Smooth muscle cell of the brain vasculature (primary cell): ENCODE results near the gene MYL4.

Experiments used
- DNase-seq: peaks from one replicate; pipeline ENCODE4 v3.0.0-alpha.2; 2012; ENCODE audit warnings: low read depth, low spot score

The MYL4 gene

DNA sequence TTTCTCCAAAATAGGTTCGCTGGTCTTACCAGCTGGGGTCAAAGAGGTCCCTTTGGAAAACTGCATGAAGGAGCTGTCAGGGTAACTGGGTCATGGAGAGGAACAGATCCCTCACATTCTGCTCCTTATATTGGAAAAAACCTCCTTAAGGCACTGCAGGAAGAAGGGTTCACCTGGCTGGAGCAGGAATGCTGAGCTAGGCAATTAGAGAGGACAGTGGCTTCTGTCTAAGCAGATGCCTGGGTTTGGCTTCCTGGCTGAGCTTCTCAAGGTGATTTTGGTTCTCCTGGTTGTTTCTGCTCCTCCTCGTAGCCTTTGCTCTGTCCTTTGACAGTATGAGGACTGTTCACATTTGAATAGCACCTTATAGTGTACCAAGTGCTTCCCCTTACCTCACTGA is 64.1 kb downstream of the MYL4 start:
- no peak for DNase-seq
